Embryonic facial prominence (tissue), 1 donor: ENCODE measurements around the gene KRTAP19-8.

Experiments
- DNase-seq: peaks from one replicate; pipeline ENCODE4 v3.0.0-alpha.2; 2016; ENCODE audit errors: extremely low spot score

The KRTAP19-8 gene

GRCh38 chr21:31012133-31013089, 25.9 kb downstream of the KRTAP19-8 start:
- DNase-seq = no peak

GRCh38 chr21:31011412-31011811, 26.9 kb downstream of the KRTAP19-8 start:
- no peak for DNase-seq

GRCh38 chr21:31008355-31008754, 29.9 kb downstream of the KRTAP19-8 start:
- DNase-seq = no peak

DNA sequence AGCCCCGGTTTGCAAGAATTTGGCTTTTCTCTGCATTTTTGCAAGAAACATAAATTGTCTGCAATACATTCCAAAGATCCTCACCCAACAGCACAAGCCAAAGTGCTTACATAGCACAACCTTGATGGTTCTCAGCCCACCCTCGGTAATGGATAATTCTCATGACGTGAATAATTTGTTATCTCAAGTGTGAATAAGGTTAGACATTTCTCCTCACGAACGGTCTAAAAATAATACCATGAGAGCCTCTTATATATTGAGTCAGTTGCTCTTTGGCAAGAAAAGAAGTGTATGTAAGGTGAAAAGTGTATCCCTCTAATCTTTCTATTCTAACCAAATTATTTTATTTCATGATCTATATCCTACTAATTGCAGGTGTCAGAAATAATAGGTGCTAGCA, 33.3 kb downstream of the KRTAP19-8 start:
- no peak for DNase-seq

DNA sequence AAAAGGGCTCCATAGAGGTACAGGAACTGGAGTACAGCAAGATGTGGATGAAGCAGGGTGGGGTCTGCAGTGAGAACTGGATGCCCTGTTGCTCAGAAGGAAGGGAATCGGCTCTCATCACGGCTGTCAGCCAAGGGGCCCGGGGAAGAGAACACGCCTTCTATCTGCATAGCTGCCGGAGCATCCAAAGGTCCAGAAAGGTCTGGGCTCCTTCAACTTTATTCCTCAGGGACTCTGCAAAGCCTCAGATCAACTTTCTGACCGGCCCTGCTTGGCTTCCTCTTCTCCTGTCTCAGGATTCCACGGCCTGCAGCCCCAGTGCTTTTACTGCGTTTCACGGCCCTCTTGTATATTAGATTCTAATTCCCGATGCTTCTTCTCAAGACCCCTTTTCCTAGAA, 34.8 kb downstream of the KRTAP19-8 start:
- no peak for DNase-seq

DNA sequence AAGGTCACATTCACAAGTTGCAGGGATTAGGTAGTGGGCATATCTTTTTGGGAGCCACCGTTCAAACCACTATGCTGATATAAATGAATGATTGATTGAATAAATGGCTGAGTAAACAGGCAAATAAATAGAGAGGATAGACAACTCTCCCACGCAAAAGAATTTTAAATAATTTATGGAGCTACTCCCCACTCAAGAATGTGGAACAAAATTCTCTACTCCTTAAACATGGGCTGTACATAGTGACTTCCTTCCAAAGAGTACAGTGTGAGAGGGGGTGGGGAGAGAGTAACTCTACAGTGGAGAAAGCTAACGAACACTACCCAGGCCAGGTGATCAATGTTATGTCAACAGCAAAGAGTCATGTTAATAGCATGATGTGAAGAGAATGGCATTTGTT, 40.7 kb downstream of the KRTAP19-8 start:
- DNase-seq = no peak

- DNase-seq = no peak
Measured at GRCh38 chr21:30996728-30997127, 41.5 kb downstream of the KRTAP19-8 start.

GRCh38 chr21:30994932-30995331, 43.3 kb downstream of the KRTAP19-8 start:
- DNase-seq = no peak

- DNase-seq = no peak
Measured at GRCh38 chr21:30990514-30991262, 47.6 kb downstream of the KRTAP19-8 start.

GRCh38 chr21:30988706-30989105, 49.6 kb downstream of the KRTAP19-8 start:
- DNase-seq = no peak
